Astrocyte of the spinal cord (primary cell): ENCODE results near the gene F2RL2.
A peak's percentile ranks its signal among the peaks of the same experiment; 100 is the strongest.
"Not testable (repeated sequence)": the region's sequence is repeated elsewhere in the genome, so short reads cannot be mapped to it uniquely, and the experiment has no call there.

Source experiments
- DNase-seq: peaks from one replicate; pipeline ENCODE4 v3.0.0; 2011; ENCODE audit warnings: low read depth, low spot score
- H3K4me3 ChIP-seq: 2 replicates; pipeline ENCODE4 v1.5.1; 2011; ENCODE audit warnings: low read depth, mild to moderate bottlenecking, low read length, moderate library complexity
- CTCF ChIP-seq: IDR thresholded peaks from 2 replicates; pipeline ENCODE4 v1.5.1; 2012; ENCODE audit warnings: low read depth, mild to moderate bottlenecking, low read length, inconsistent platforms
- in situ Hi-C: cut with HindIII; loops from 2 replicates; pipeline ENCODE4 v1.10.0; 2017; ENCODE audit warnings: low sequenced_read_pairs

The F2RL2 gene

GRCh38 chr5:76606701-76607100, 16.5 kb downstream of the F2RL2 start:
- no peak for TF ChIP-seq CTCF
- in situ Hi-C loops: loop anchor here (25.0 kb wide), 2 partner anchors 106 to 206 kb away; partner anchors contain the start of genes F2R and F2RL1
- H3K4me3 ChIP-seq: no peak overlapping the region
- DNase-seq: no peak

GRCh38 chr5:76604838-76605237, 18.4 kb downstream of the F2RL2 start:
- no peak for TF ChIP-seq CTCF
- peak; percentile 73 for DNase-seq
- in situ Hi-C loops: loop anchor here (25.0 kb wide), 2 partner anchors 107 to 207 kb away; partner anchors contain the start of genes F2R and F2RL1
- no peak overlapping the region for H3K4me3 ChIP-seq

- H3K4me3 ChIP-seq, DNase-seq: not testable (repeated sequence)
- in situ Hi-C loops: loop anchor here (25.0 kb wide), 2 partner anchors 108 to 208 kb away; partner anchors contain the start of genes F2R and F2RL1
Measured at GRCh38 chr5:76603991-76604390, 19.2 kb downstream of the F2RL2 start.

- peak; percentile 66 for TF ChIP-seq CTCF
- DNase-seq: peak; percentile 54
- H3K4me3 ChIP-seq: no peak overlapping the region
- in situ Hi-C loops: loop anchor here (25.0 kb wide), 2 partner anchors 110 to 210 kb away; partner anchors contain the start of genes F2R and F2RL1
Measured at GRCh38 chr5:76602094-76602726, 21.0 kb downstream of the F2RL2 start.

GRCh38 chr5:76601470-76601869, 21.7 kb downstream of the F2RL2 start:
- no peak overlapping the region for H3K4me3 ChIP-seq
- in situ Hi-C loops: loop anchor here (25.0 kb wide), 2 partner anchors 111 to 211 kb away; partner anchors contain the start of genes F2R and F2RL1
- peak; percentile 73 for DNase-seq
- TF ChIP-seq CTCF: peak; percentile 62

GRCh38 chr5:76600716-76601115, 22.5 kb downstream of the F2RL2 start:
- TF ChIP-seq CTCF: no peak
- DNase-seq: no peak
- H3K4me3 ChIP-seq: no peak overlapping the region
- in situ Hi-C loops: loop anchor here (25.0 kb wide), 2 partner anchors 112 to 212 kb away; partner anchors contain the start of genes F2R and F2RL1

- TF ChIP-seq CTCF: no peak
- in situ Hi-C loops: no loop called here
- DNase-seq: no peak
- H3K4me3 ChIP-seq: no peak overlapping the region
Measured at GRCh38 chr5:76598531-76598930, 24.7 kb downstream of the F2RL2 start.
